Right cardiac atrium (tissue), 5 donors: Measurements from ENCODE around the gene UBAC2. TPM values are rescaled to one million over a fixed set of nuclear protein-coding genes. Genes with fewer than 3 reads are reported as not detected.
A peak's percentile ranks its signal among the peaks of the same experiment; 100 is the strongest.
"Not testable (repeated sequence)": the region's sequence is repeated elsewhere in the genome, so short reads cannot be mapped to it uniquely, and the experiment has no call there.

Experiments used
- ATAC-seq, 2 donors: fragments of 200-7000 bp; cut with Tn5 transposase; one replicate each; pipeline versions ENCODE4 v1.8.0 to v1.9.1; 2020; ENCODE audit warnings: moderate library complexity in 2 of 2, mild to moderate bottlenecking in 1 of 2
- DNase-seq, 3 donors: peaks; one replicate each; pipeline ENCODE4 v3.0.0-alpha.2; 2020
- H3K27ac ChIP-seq: one replicate; pipeline ENCODE4 v1.5.1; 2013; ENCODE audit warnings: mild to moderate bottlenecking, low read length, control low read depth, moderate library complexity
- H3K27me3 ChIP-seq: one replicate; pipeline ENCODE4 v1.6.1; 2013; ENCODE audit not compliant: control insufficient read depth, insufficient read depth
- H3K4me1 ChIP-seq: one replicate; pipeline ENCODE4 v1.6.1; 2013; ENCODE audit warnings: low read length; ENCODE audit not compliant: control insufficient read depth, insufficient read depth
- H3K4me3 ChIP-seq: one replicate; pipeline ENCODE4 v1.5.1; 2013; ENCODE audit warnings: low read length, control low read depth
- H3K9me3 ChIP-seq: one replicate; pipeline ENCODE4 v1.6.1; 2013; ENCODE audit warnings: low read length; ENCODE audit not compliant: control insufficient read depth
- WGBS: extraction: QIAGEN DNeasy Blood & Tissue Kit; methylation state at CpG from one replicate; pipeline ENCODE4 v1.1.7; 2013; 5-methylcytosine and 5-hydroxymethylcytosine counted together
- intact Hi-C, 4 donors: fragments of 100-400 bp; cut with DNase I; formaldehyde crosslinking; loops; one replicate each; pipeline versions ENCODE4 v1.11.0 to v1.14.0; 2022 to 2023
- polyA plus RNA-seq: library from polyadenylated mRNA; stranded (reverse); fragments of 200-250 nt; gene quantifications from one replicate; pipeline ENCODE4 v1.2.3, GENCODE V29; 2013
- total RNA-seq, 4 donors: library from RNA; stranded (reverse); fragmentation: NEBNext Ultra II Directional; extraction: Animal tissue kit (Norgen Biotek cat#: 25700); gene quantifications; one replicate each; pipeline ENCODE4 v1.2.1, GENCODE V29; 2021
- donor health status: healthy with polysubstance abuse.
- donor health status: DM: no; HTN: yes; CAD: no.
- donor health status: DM: no; HTN: no; CAD: no.
- donor health status: DM: no; HTN: yes; CAD: no; lungs with severe emphysema.
- donor health status: DM: yes; HTN: yes; CAD: no.

Gene UBAC2
- total and polyA plus RNA-seq, 5 donors = 41.7 to 52.2 (median 47.6) TPM

DNA sequence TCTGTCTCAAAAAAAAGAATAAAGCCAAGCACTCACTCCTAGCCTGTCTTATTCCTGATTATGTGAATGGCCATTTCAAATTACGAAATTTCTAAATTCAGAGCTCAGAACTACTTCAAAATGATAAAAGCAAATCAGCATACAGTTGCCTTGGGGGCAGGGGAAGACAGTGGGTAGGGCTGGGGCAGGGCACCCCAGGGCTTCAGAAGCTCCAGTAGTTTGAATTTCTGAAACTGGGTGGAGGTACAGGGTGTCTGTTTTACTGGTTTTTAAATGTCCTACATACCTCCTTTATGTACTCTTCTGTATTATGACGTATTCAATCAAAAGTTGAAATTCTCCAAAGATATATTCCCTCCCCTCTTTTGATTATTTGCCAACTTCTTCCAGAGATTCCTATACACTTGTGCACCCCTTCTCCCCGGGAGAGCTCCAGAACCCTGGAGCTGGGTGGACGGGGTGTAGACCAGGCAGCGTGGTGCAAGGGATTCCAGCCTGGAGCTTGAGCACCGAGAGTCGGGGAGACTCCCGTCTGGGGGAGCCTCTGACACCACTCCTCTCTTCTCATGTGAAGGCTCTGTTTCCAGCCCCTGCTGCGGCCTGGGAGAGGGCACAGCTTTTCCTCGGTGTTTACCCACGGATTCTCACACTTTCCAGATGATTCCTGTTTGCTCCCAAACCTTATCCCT, 191.3 kb downstream of the UBAC2 start:
- intact Hi-C loops = no loop called here
- 83% methylated on average over 11 of the region's 11 CpGs for WGBS
- H3K4me3 ChIP-seq = no peak overlapping the region
- ATAC-seq = no peak
- no peaks in the 10 kb centered on the region for H3K4me1 ChIP-seq
- H3K27ac ChIP-seq = no peak overlapping the region
- no peaks in the 10 kb centered on the region for H3K9me3 ChIP-seq
- H3K27me3 ChIP-seq = no peaks in the 10 kb centered on the region
- no peak for DNase-seq

DNA sequence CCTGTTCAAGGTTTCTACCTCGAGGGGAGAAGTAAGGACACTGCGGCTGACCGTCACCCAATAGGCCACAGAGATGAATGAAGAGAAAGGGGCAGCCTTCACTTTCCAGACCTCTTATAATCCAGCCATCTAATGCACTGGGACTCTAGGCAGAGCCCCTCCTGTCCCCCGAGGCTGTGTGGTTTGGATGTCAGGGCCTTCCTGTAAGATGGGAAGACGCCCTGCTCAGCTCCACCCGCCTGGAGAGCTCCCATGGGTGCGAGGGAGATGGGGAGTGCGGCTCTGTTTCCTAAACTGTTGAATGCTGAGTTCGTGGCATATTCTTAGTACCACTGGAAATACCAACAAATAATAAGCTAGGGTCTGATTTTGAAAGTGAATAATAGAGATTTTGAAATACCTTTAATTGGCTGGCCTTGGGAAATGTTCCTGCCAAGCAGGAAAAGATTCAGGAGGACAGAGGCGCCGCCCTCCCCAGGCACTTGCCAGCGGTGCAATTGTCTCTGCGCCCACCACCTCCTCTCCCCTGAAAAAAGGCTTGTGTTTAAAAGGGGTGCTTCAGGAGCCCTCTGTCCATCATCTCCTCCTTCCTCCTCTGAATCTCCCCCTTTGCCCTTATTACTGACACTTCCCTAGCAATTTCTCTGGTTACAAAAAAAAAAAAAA, 191.9 kb downstream of the UBAC2 start:
- Histone ChIP-seq H3K9me3 (no peaks in the 10 kb centered on the region), H3K4me1 (no peaks in the 10 kb centered on the region), H3K27ac (no peak overlapping the region), H3K4me3 (no peak overlapping the region), H3K27me3 (no peaks in the 10 kb centered on the region)
- intact Hi-C loops = no loop called here
- WGBS = 72% methylated on average over 13 of the region's 13 CpGs
- no peak for DNase-seq
- ATAC-seq = no peak

DNA sequence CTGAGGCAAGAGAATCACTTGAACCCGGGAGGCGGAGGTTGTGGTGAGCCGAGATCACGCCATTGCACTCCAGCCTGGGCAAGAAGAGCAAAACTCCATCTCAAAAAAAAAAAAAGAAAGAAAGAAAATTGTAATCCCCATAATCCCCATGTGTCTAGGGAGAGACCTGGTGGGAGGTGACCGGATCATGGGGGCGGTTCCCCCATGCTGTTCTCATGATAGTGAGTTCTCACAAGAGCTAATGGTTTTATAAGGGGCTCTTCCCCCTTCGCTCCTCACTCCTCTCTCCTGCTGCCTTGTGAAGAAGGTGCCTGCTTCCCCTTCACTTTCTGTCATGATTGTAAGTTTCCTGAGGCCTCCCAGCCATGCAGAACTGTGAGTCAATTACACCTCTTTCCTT, 192.7 kb downstream of the UBAC2 start:
- ATAC-seq, H3K4me3 ChIP-seq, DNase-seq, H3K27me3 ChIP-seq, H3K27ac ChIP-seq, H3K4me1 ChIP-seq, H3K9me3 ChIP-seq, intact Hi-C loops: not testable (repeated sequence)
- 98% methylated on average over 7 of the region's 7 CpGs for WGBS

DNA sequence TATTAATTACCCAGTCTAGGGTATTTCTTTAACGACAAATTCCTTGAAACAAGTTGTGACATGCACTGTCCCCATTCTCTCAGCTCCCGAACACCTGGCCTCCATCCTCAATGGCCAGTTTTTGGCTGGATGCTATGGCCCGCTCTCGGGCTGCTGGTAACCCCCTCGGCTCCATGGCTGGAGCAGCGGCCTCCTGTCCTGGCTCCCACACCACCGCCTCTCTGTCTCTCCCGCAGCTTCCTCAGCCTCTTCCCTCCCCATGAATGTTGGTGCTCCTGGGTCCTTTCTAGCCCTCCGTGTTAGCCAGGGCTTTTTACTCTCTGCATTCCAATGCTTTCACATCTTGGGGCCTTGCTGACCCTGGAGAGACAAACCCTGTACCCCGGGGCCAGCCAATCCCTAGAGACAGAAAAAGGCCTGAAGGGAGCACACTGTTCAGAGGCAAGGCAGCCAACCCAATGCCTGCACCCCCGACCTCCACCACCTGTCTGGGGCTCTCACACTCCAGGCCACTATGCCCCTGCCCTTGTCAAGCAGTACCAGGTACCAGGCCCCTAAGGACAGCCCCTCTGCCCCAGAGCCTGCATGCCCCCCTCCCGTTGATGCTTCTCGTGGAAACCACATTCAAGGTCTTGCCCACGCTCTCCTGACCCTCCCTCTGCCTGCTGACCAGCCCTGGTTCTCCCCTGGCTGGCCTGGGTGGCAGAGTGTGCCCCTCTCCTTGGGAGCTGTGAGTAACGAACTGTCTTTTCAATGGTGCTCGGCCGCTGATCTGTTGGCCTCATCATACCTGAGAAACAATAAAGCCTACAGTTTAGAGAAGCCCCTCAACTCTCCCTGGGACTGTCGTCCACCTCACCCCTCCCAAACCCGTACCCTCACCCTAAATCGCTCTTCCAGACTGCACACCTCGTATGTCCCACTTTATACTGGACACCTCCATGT, 193.4 kb downstream of the UBAC2 start:
- WGBS = 91% methylated on average over 21 of the region's 21 CpGs
- H3K9me3 ChIP-seq = no peaks in the 10 kb centered on the region
- H3K4me1 ChIP-seq = no peaks in the 10 kb centered on the region
- H3K27me3 ChIP-seq = no peaks in the 10 kb centered on the region
- no peak overlapping the region for H3K27ac ChIP-seq
- DNase-seq = no peak
- intact Hi-C loops = no loop called here
- H3K4me3 ChIP-seq = no peak overlapping the region
- ATAC-seq = peak in 1 of 2 donors; percentile 17

DNA sequence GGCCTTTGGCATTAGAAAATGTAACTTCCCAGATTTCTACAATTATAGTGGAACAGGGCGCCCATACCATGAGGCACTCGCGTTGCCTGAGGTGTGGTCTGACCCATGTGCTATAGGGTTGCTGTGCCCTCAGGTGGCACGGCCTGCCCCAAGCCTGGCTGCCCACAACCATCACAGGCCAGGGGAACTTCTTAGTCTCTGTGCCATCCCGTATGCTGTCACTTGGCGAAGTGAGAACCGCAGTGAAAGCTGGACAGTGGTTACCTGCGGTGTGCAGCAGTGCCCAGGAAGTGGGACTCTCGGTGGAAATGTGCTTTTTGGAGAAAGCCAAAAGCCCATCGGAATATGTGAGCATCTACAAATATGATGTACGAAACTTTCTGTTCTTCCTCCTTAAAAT, 194.8 kb downstream of the UBAC2 start:
- no peaks in the 10 kb centered on the region for H3K4me1 ChIP-seq
- H3K27ac ChIP-seq = no peak overlapping the region
- ATAC-seq = no peak
- no peaks in the 10 kb centered on the region for H3K9me3 ChIP-seq
- DNase-seq = no peak
- 95% methylated on average over 11 of the region's 11 CpGs for WGBS
- no peaks in the 10 kb centered on the region for H3K27me3 ChIP-seq
- H3K4me3 ChIP-seq = no peak overlapping the region
- intact Hi-C loops = no loop called here

DNA sequence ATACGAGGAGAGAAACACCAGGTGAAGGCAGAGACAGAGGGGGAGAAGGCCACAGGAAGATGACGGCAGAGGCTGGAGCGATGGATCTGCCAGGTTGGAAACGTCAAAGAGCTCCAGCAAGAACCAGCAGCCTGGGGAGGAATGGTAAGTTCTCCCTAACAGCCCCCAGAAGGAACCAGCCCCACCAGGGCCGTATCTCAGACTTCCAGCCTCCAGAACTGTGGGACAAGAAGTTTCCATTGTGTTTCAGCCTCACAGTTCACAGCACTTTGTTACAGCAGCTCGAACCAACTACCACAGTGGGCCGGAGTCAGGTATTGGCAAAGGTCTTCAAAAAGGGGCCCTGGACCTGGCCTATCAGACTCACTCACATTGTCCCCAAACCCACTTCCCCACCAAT, 195.8 kb downstream of the UBAC2 start:
- H3K4me1 ChIP-seq = no peaks in the 10 kb centered on the region
- no peaks in the 10 kb centered on the region for H3K9me3 ChIP-seq
- intact Hi-C loops = no loop called here
- WGBS = 91% methylated on average over 7 of the region's 7 CpGs
- no peak overlapping the region for H3K4me3 ChIP-seq
- ATAC-seq (no peak), DNase-seq (no peak)
- no peaks in the 10 kb centered on the region for H3K27me3 ChIP-seq
- no peak overlapping the region for H3K27ac ChIP-seq

DNA sequence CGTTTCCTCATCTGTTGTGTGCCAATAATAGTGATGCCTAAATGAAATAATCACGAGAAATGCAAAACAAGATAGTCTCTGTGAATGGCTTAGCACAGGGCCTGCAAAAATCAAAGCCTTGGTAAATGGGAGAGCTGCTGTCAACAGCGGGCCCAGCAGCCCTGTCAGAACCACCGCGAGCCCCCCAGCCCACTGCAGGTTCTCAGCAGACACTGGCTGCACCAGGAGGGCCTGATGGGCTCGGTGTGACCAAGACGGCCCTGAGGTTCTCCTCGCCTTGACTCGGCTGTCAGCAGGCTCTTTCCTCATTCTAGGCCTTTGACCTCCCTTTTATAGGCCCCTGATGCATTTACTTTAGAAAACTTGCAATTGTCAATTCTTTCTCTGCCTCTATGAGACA, 197.4 kb downstream of the UBAC2 start:
- no peaks in the 10 kb centered on the region for H3K4me1 ChIP-seq
- DNase-seq (no peak), ATAC-seq (no peak)
- 89% methylated on average over 9 of the region's 9 CpGs for WGBS
- no peaks in the 10 kb centered on the region for H3K27me3 ChIP-seq
- H3K27ac ChIP-seq = no peak overlapping the region
- no peak overlapping the region for H3K4me3 ChIP-seq
- H3K9me3 ChIP-seq = no peaks in the 10 kb centered on the region
- intact Hi-C loops = no loop called here

DNA sequence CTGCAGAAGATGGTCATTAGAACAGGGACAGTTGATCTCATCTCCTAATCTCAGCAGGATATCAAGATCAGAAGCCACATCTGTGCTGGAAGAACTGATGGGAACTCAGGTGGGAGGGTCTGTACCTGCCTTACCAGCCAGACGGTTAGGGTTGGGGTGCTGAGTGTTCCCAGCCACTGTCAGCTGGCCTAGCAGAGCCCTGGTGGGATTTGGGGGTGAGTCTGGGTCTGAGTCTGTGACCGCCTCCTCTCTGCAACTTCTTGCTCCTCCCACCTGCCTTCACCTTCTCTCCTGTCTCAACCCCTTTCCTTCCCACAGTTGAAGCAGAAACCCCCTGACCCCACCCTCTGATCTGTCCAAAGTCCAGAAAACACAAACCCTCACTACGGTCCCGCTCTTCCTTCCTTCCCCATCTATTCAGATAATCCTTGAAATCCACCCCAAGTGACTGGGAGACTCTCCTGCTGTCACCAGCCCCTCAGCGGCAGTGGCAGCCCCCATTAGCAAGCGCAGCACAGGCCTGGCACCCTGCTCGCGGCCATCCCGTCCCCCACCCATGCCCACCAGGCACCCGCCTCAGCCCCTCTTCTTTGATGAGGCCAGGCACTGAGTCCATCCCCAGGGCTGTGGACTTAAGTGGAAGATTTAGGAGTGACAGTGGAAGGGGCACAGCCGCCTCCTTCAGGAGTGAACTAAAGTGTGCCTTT, 198.4 kb downstream of the UBAC2 start:
- ATAC-seq (no peak), DNase-seq (no peak)
- intact Hi-C loops = no loop called here
- no peak overlapping the region for H3K4me3 ChIP-seq
- H3K27ac ChIP-seq = no peak overlapping the region
- WGBS = 94% methylated on average over 11 of the region's 11 CpGs
- H3K4me1 ChIP-seq = no peaks in the 10 kb centered on the region
- no peaks in the 10 kb centered on the region for H3K27me3 ChIP-seq
- no peaks in the 10 kb centered on the region for H3K9me3 ChIP-seq

DNA sequence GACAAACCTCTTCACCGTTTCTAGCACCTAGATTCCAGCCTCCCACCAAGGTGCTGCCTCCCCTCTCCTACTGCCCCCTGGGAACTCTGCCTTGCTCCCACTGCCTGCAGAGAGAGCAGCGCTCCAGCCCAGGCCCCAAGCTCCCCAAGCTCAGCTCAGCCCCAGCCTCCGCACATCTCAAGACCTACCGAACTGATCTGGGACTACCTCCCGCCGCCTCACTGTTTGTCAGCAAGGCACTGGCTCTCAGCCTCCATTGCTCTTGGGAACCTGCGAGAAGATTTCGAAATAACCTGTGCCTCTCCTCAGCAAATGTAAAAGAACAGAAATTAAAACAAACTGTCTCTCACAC, 198.9 kb downstream of the UBAC2 start:
- H3K4me1 ChIP-seq = no peaks in the 10 kb centered on the region
- H3K27me3 ChIP-seq = no peaks in the 10 kb centered on the region
- 89% methylated on average over 8 of the region's 8 CpGs for WGBS
- H3K27ac ChIP-seq = no peak overlapping the region
- no peaks in the 10 kb centered on the region for H3K9me3 ChIP-seq
- intact Hi-C loops = no loop called here
- no peak for DNase-seq
- no peak for ATAC-seq
- no peak overlapping the region for H3K4me3 ChIP-seq

DNA sequence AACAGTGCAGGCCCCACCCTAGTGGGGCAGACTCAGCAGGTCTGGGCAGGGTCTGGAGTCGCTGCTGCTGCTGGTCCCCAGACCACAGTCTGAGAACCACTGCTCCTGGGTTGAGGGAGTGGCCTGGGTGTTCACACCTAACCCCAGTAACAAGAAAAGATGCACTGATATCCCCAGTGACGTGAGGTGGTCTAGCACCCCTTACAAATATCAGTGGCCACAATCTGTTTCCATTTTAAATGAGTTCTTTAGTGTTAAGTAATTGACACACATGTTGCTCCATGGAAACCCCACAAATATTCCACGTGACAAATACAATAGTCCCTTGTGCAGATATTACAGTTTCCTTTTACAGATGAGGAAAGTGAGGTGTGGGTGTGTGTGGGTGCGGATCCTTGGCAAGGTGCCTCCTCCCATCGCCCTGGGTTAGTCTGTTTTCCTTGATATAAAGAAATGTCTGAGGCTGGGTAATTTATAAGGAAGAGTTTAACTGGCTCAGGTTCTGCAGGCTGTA, 202.9 kb downstream of the UBAC2 start:
- no peaks in the 10 kb centered on the region for H3K27me3 ChIP-seq
- DNase-seq (no peak), ATAC-seq (no peak)
- WGBS = 76% methylated on average over 5 of the region's 5 CpGs
- H3K4me1 ChIP-seq = no peaks in the 10 kb centered on the region
- no peak overlapping the region for H3K4me3 ChIP-seq
- intact Hi-C loops = no loop called here
- H3K27ac ChIP-seq = no peak overlapping the region
- no peaks in the 10 kb centered on the region for H3K9me3 ChIP-seq
